ENCODE data around the gene ADAMTS13. TPM values are rescaled to one million over a fixed set of nuclear protein-coding genes. Genes with fewer than 3 reads are reported as not detected.
A peak's percentile ranks its signal among the peaks of the same experiment; 100 is the strongest.

ADAMTS13 gene
- total and polyA plus RNA-seq, 9 of the 15 experiments (the other 6 are each of a cell fraction or from before 2014, with no cell fraction given) = 0.03 to 0.20 (median 0.04) TPM; not detected in 4

GRCh38 chr9:133406480-133407307 is 15.5 kb upstream of the ADAMTS13 start:
- peak; percentile 93 for ATAC-seq
- H3K79me2 ChIP-seq (ENCODE audit: control insufficient read depth, insufficient read depth, low read length) = no peaks in the 10 kb centered on the region
- H3K27me3 ChIP-seq (ENCODE audit: control insufficient read depth in 2 of 2, insufficient read depth in 2 of 2, low read length in 2 of 2) = no peaks in the 10 kb centered on the region
- WGBS (ENCODE audit: insufficient coverage, low coverage, missing lambda C conversion rate) = 46% methylated on average over 24 of the region's 24 CpGs
- CTCF ChIA-PET (ENCODE audit: low intra/inter-chr PET ratio) = interaction anchor here (0.6 to 1.7 kb wide), 4 partner anchors 10 to 586 kb away, joined by 3 to 5 read pairs (median 4); partner anchors contain the start of gene REXO4
- peaks cover 0 to 20% of the 10 kb centered on the region in 2 experiments; a peak in 3 of 5 replicates for H3K4me1 ChIP-seq (replicated peaks in 1 of 2; ENCODE audit: control insufficient read depth in 2 of 2, insufficient read depth in 2 of 2, low read length in 2 of 2)
- H3K9me3 ChIP-seq (replicated peaks; ENCODE audit: control insufficient read depth, insufficient read depth, low read depth, low read length) = no peaks in the 10 kb centered on the region
- no peaks in the 10 kb centered on the region for H3K9me1 ChIP-seq (ENCODE audit: control insufficient read depth, insufficient read depth, low read length)
- no peak overlapping the region for H3K27ac ChIP-seq (ENCODE audit: extremely low read depth, low read depth, low read length)
- no peak overlapping the region for H2AFZ ChIP-seq (ENCODE audit: low read depth, low read length)
- intact Hi-C loops (cut with micrococcal nuclease) (loop anchor here (1.0 kb wide), 1 partner anchor 80 kb away; no protein-coding TSS in a partner anchor), in situ Hi-C loops (cut with MboI) (no loop called here)
- DNase-seq (ENCODE audit: extremely low read depth in 1 of 4, low spot score in 3 of 4) = peak; percentile 67 to 80 (median 70)
- H3K4me2 ChIP-seq (ENCODE audit: insufficient read depth, low read length) = no peak overlapping the region
- H3K9ac ChIP-seq (ENCODE audit: insufficient read depth in 1 of 2, low read depth in 2 of 2, low read length in 2 of 2) = no peak overlapping the region
- no peak overlapping the region for H3K4me3 ChIP-seq
- FAIRE-seq = peak; percentile 88
- H4K20me1 ChIP-seq (replicated peaks; ENCODE audit: control insufficient read depth, insufficient read depth, low read length) = peaks cover 12% of the 10 kb centered on the region
- no TSS peak for BruUV-seq (replicated peaks)
- peaks cover 82% of the 10 kb centered on the region; the same call in 2 of the 3 replicates for H3K36me3 ChIP-seq (ENCODE audit: control insufficient read depth, insufficient read depth, low read length)
- POLR2A ChIA-PET = no interaction called here
- TF ChIP-seq MYC (IDR thresholded peaks at IDR 0.05; ENCODE audit: low read depth, low read length) (peak; percentile 48; the same call in 1 of the 2 replicates), MYC (CRISPR knock-in tag; IDR thresholded peaks at IDR 0.05; ENCODE audit: borderline replicate concordance, low read depth) (no peak), RBM39 (optimal IDR thresholded peaks at IDR 0.05; ENCODE audit: low read depth, low read length) (peak; percentile 66), CREB1 (IDR thresholded peaks at IDR 0.05) (no peak), CREB1 (CRISPR knock-in tag; IDR thresholded peaks at IDR 0.05) (peak; percentile 75), NRF1 (conservative IDR thresholded peaks at IDR 0.05 in 1 of 2, IDR thresholded peaks at IDR 0.05 in 1 of 2) (peak in 1 of 2 experiments; percentile 31; a peak in 1 of 4 replicates), SMC3 (conservative IDR thresholded peaks at IDR 0.05; ENCODE audit: insufficient read depth, low read depth, low read length) (peak; percentile 80), ARNT (IDR thresholded peaks at IDR 0.05) (no peak), ZBTB33 (CRISPR knock-in tag; IDR thresholded peaks at IDR 0.05) (peak; percentile 97), ZZZ3 (IDR thresholded peaks at IDR 0.05) (no peak)
- TF ChIP-seq, protein P1, sequence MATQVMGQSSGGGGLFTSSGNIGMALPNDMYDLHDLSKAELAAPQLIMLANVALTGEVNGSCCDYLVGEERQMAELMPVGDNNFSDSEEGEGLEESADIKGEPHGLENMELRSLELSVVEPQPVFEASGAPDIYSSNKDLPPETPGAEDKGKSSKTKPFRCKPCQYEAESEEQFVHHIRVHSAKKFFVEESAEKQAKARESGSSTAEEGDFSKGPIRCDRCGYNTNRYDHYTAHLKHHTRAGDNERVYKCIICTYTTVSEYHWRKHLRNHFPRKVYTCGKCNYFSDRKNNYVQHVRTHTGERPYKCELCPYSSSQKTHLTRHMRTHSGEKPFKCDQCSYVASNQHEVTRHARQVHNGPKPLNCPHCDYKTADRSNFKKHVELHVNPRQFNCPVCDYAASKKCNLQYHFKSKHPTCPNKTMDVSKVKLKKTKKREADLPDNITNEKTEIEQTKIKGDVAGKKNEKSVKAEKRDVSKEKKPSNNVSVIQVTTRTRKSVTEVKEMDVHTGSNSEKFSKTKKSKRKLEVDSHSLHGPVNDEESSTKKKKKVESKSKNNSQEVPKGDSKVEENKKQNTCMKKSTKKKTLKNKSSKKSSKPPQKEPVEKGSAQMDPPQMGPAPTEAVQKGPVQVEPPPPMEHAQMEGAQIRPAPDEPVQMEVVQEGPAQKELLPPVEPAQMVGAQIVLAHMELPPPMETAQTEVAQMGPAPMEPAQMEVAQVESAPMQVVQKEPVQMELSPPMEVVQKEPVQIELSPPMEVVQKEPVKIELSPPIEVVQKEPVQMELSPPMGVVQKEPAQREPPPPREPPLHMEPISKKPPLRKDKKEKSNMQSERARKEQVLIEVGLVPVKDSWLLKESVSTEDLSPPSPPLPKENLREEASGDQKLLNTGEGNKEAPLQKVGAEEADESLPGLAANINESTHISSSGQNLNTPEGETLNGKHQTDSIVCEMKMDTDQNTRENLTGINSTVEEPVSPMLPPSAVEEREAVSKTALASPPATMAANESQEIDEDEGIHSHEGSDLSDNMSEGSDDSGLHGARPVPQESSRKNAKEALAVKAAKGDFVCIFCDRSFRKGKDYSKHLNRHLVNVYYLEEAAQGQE (IDR thresholded peaks at IDR 0.05; ENCODE audit: borderline replicate concordance) = peak; percentile 52; the same call in 1 of the 2 replicates
- TF ChIP-seq, protein P1 (CRISPR knock-in tag; IDR thresholded peaks at IDR 0.05; ENCODE audit: low read depth) = no peak
